GM18909 (cell line): Measurements from ENCODE around the gene EIF4E3.

Source experiments
- ATAC-seq: cut with Tn5 transposase; IDR thresholded peaks from one replicate; pipeline ENCODE4 v1.9.1; 2021; ENCODE audit warnings: mild to moderate bottlenecking; ENCODE audit not compliant: unreplicated experiment, poor library complexity

The EIF4E3 gene

DNA sequence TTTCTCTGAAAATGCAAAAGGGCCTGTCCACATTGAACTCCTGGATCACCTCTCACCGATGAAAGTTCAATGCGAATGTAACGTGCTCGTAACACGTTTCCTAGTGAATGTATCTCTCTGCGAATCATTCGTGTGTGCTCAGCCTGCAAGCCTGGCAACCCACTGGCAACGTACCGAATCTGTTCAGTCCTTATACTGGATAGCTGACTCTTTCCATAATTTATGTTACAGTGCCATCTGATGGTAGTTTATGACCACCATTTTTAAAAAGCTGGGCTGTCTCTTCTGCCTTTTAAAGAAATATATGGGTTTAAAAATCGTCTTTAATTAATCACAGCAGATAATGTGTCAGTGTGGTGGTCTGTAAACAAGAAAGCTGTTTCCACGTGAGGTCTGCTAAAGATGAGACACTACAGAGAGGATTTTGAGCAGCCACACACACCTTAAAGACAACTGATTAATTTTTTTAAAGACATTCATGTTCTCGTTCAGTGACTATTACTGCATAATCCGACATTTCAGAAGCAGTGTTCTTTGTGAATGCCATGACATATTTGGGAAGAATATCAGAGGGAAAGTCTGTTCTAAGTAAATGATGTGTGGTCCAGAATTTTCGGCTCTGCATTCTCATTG, 72.3 kb downstream of the EIF4E3 start:
- peak; percentile 48 for ATAC-seq

DNA sequence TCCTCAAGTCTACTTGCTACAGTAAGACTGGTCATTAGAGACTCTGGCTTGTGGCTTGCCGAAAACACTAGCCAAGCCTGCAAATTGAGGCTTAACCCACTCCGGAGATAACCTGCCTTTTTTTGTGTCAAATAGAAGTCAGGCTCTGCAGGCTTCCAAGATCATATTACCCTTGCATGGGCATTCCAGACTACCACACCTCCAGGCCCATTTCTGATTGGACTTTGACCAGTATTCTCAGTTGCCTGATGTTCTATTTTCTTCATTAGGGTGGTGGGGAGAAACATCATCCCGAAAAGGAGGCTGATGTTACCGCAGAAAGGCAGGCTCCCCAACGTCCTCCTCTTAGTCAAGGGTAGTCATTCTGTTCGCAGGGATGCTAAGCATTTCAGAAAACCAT, 73.6 kb downstream of the EIF4E3 start:
- no peak for ATAC-seq

DNA sequence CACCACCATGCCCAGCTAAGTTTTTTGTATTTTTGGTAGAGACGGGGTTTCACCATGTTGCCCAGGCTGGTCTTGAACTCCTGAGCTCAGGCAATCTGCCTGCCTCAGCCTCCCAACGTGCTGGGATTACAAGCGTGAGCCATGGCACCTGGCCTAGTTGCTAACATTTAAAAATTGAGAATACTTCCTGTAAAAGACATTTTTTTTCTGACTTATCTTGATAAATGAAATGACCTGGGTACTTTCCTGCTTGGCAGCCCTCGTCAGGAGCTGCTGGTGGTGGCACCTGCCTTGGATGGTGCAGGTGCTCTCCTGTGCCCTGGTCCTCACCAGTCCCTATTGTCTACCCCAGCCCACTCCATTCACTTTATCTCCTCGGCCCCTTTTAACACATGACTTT, 74.8 kb downstream of the EIF4E3 start:
- ATAC-seq: no peak

DNA sequence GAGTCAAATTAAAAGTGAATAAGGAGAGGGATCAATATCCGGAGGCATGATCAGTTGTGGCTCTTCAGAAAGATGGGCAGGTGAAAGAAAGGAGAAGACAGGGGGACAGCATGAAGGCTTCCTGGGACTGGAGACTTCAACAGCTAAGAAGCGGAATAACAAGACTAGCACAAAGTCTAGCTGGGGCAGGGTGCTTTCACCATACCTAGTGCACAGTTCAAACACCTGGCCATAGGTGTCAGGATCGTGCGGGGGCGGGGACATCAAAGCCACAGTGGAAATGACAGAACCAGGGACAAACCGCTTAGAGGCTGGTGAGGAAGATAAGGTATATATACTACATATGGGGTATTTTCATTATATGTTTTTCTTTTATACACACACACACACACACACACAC, 75.4 kb downstream of the EIF4E3 start:
- ATAC-seq: no peak

DNA sequence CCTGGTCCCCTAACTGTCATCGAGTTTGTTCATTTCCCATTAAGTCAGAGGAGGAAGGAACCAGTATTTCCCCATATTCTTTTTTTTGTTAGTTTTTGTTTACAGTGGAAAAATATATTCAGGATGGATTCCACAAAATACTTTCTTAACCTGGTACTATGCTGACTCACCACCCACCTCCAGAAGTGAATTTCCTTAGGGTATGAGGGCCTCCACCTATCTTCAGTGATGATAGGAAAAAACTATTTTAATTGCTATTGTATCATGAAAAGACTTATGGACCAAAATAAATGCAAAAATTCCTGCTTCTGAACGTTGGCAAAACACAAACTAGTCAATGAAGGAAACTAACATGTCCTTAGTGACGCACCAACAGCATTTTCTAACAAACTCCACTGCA, 77.5 kb downstream of the EIF4E3 start:
- no peak for ATAC-seq

DNA sequence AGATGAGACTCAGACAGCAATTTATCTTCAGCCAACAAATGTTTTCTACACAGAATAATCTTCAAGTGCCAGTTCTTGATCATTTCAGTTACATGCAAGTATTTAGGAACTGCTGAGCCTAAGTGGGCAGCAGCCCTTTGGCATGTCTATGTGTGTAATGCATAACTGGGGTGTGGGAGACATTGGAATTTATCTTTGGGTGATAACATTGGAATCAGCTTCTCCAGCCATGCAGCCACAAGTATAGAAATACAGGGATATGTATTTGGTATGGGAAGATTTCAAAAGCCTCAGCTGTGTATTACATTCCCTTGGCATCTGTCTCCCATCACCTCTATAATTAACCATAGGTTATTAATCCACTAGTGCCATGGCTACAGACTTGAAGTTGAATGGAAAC, 78.2 kb downstream of the EIF4E3 start:
- ATAC-seq: no peak

DNA sequence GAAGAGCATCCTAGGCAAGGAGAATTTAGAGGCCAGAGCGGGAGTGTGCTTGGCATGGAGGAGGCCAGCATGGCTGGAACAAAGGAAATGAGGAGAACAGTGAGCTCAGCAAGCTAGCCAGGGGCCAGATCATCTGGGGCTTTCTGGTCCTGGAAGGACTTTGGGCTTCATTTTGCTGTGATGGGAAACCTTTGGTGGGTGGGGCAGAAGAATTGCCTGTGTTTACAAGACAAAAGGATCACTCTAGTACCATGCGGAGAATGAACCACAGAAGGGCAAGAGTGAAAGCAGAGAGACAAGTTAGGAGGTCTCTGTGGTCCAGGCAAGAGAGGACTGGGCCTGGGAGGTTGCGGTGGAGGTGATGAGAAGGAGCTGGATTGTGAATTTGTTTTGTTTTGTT, 80.1 kb downstream of the EIF4E3 start:
- no peak for ATAC-seq

DNA sequence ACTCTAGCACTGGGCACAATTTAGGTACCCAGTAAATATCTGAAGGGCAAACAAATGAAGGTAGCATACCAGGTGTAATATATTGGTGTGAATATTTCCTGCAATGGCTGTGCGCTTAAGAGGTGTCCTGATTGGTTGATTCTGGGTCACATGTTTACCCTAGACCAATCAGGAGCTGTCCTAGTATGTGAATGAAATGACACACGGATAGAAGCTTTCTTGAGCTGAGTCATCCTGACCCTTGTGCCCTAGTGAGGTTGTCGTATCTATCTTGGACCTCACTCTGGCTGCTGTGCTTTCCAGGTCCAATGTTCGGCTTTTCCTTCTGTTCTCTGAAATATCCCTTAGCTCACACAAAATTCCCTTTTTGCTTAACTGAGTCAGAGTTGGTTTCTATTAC, 83.5 kb downstream of the EIF4E3 start:
- no peak for ATAC-seq

DNA sequence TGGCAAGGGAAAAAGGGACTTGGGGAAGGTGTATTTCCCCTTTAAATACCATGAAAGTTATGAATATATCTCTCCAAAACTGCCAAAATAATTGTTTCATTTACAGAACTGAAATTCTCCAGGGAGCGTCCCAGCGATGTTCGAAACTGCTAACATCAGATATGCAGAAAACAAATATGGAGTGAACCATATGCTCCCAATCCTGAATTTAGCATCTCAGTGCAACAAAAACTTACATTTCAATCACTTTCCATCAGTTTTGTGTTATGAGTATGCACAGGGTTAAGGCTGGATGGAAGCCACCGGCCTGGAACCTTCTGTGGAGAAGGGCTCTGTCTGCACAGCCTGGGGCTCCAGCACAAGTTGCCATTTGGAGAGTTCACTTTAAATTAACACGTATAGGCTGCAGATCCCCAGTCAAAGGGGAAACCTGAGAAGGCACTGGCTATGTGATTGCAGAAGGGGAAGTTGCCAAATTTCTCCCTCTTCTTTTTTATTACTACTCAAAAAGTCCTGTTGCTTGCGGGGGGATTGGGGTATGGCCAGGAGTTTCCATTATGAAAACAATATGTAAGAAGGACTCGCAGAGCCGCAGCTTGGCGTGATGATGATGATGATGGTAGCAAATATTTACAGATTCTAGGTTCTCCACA, 84.7 kb downstream of the EIF4E3 start:
- no peak for ATAC-seq

DNA sequence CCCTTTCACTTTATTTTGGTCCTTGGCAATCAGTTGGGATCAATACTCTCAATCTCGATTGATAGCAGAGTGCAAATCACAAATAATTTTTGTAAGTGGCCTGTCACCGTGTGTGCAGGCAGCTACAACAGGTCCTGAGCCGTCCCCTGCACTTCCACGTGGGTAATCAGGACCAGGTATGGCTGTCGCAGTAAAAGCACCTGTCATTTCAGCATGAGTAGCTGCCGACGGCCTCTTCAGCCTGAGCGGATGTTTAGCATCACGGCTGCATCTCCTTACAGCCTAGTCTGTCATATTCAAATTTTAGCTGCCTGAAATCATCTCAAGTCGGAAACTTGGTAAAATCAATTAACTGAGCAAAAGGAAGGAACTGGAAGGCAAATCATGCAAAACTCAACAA, 88.7 kb downstream of the EIF4E3 start:
- no peak for ATAC-seq

DNA sequence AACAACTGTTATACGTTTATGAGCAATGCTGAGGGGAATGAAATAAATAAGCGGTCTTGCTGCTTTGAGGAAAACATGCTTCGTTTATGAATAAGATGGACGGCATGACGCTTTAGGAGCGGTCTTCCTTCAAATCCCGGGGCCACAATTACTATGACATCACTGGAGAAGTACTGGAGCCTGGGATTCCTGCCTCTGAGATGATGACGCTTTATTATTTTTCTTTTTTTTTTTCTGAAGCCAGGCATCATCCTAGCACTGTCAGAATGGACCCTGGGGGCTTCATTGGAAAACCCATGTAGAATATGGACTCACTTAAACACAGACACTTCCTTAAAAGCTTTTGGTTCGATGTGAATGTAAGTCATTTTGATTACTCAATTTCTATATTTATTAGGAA, 89.2 kb downstream of the EIF4E3 start:
- no peak for ATAC-seq

DNA sequence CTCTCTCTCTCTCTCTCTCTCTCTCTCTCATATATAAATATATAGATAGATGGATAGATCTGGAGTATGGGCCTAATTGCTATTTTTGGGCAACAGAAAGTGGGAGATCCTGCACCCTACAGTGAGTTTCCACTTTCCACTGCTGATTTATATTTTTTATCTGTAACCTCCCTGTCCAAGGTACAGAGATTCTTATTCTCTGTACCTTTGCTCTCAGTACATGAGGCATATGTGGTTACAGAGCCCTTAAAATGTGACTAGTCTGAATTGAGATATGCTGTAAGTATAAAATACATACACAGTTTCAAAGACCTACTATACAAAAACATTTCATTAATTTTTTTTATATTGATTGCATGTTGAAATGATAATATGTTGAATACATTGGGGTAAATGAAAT, 90.5 kb downstream of the EIF4E3 start:
- no peak for ATAC-seq

DNA sequence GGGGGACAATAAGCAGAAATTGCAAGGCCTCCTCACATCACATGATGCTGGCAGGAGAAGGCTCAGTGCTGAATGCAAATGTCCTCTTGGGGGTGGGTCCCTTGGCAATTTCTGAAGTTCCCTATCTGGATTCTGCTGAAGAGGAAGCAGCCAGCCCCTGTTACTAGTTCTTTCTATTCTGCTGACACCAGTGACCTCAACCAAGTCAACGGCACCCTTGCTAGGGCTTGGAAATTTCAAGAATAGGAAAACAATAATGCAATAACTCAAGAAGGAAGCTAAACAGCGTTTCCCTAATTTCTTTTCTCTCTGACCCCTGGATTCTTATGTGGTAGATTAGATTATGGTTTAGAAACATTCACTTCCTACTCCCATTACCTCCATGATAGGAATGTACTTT, 95.5 kb downstream of the EIF4E3 start:
- no peak for ATAC-seq

DNA sequence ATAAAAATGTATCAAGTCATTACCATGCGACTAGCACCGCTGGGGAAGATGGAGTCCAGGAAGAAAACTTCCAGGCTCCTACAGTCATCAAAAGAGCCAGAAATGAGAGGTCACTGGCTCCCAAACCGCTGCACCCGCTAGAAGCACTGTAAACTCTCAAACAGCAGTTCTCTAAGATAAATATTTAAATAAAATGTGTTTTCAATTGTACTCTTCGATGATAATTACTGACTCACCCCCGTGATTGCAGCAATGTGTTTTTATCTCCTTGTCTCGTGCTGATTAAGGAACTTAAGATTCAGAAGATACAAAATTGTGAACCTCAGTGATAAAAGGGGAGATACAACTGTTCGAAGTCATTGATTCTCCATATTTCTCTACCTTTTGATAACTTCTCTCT, 95.9 kb downstream of the EIF4E3 start:
- no peak for ATAC-seq

DNA sequence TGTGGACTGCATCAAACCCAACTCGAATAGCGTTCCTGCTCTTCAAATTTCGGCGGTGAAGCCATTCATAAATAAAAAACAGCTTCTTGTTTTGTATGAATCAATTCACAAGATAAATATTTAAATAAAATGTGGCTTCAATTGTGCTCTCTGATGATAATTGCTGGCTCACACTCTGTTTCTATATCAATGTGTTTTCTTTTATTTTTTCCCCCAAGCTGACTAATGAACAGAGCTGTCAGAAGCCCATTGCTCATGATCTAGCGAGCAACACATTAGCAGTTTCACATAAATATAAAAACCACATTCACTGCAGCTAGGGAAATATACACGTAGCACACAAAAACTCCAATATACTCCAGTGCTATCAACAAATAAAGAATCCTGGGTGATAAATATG, 96.7 kb downstream of the EIF4E3 start:
- no peak for ATAC-seq

DNA sequence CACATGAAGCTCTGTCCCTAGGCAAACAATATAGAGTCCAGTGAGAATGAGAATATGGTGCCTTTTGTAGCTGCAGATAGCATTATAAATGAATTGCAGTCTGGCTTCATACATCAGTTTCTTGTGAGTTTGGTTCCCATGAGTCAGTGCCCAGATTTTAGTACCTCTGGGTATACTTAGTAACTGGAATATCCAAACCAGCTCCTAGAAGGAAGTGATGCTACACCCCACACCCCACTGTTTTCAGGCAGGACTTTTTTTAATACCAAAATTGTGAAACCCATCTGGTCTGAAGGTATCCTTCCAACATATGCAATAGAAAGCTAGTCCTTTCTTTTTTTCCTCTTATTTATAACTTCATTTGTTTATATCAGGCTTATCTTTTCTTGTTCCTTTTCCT, 99.5 kb downstream of the EIF4E3 start:
- ATAC-seq: no peak
